Memory B cell (primary cell): ENCODE measurements around the gene VDAC2.
"Not testable (repeated sequence)": the region's sequence is repeated elsewhere in the genome, so short reads cannot be mapped to it uniquely, and the experiment has no call there.

Experiments used
- ATAC-seq: fragments of 150-1000 bp; cut with Tn5 transposase; 2 replicates; pipeline ENCODE4 v1.10.0; 2021; ENCODE audit warnings: low read depth, mild to moderate bottlenecking, moderate library complexity
- DNase-seq, 2 donors: peaks; one replicate each; pipeline ENCODE4 v3.0.0; 2022; ENCODE audit warnings: low spot score in 2 of 2
- H3K27ac Mint-ChIP-seq: one replicate; pipeline ENCODE4 v1.8.0; 2022; ENCODE audit warnings: mild to moderate bottlenecking, moderate library complexity, mixed read lengths
- H3K27me3 Mint-ChIP-seq: one replicate; pipeline ENCODE4 v1.8.0; 2022; ENCODE audit warnings: mixed read lengths
- H3K36me3 Mint-ChIP-seq: one replicate; pipeline ENCODE4 v1.8.0; 2022; ENCODE audit warnings: mild to moderate bottlenecking, mixed read lengths
- H3K4me1 Mint-ChIP-seq: one replicate; pipeline ENCODE4 v1.8.0; 2022; ENCODE audit warnings: mixed read lengths
- H3K4me3 Mint-ChIP-seq: one replicate; pipeline ENCODE4 v1.8.0; 2022; ENCODE audit warnings: mild to moderate bottlenecking, moderate library complexity, mixed read lengths
- H3K9me3 Mint-ChIP-seq: one replicate; pipeline ENCODE4 v1.8.0; 2022; ENCODE audit warnings: mixed read lengths

Gene VDAC2

GRCh38 chr10:75189266-75190096 is 21.1 kb upstream of the VDAC2 start:
- no peak for DNase-seq
- Mint-ChIP-seq H3K4me3 (no peak overlapping the region), H3K27me3 (no peaks in the 10 kb centered on the region), H3K36me3 (peaks cover 7% of the 10 kb centered on the region), H3K27ac (no peak overlapping the region), H3K4me1 (peaks cover 2% of the 10 kb centered on the region), H3K9me3 (no peaks in the 10 kb centered on the region)
- ATAC-seq, result no peak

DNA sequence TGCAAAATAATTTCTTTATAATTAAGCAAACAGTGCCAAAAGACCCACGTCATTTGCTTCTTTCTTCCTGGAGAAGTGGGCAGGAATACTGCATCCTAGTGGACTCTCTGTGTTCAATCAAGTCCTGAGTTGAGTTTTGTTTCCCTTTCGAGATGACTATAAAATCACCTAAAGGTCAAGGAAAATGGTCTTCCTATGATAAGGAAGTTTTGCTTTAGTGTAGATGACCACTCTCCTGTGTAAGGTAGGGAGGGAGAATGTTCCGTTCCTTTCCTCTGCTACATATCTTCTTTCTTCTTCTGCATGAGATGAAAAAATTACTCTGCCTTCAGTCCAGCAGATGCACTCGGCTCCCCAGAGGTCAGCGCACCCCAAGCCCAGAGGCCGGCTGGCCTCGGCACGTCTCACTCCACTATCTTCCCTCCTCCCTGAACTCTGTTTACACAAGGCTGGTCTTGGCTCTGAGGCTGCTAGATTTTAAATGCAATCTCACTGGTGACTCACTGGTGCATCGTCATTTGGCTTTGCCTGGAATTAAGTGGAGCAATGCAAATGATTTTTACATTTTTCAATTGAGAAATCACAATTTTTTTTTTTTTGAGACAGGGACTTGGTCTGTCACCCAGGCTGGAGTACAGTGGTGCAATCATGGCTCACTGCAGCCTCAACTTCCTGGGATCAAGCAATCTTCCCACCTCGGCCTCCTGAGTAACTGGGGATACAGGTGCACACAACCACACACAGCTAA is 18.6 kb upstream of the VDAC2 start:
- Mint-ChIP-seq H3K4me3 (no peak overlapping the region), H3K9me3 (no peaks in the 10 kb centered on the region), H3K36me3 (peaks cover 12% of the 10 kb centered on the region), H3K27me3 (no peaks in the 10 kb centered on the region), H3K4me1 (peaks cover 2% of the 10 kb centered on the region), H3K27ac (no peak overlapping the region)
- ATAC-seq, result no peak
- no peak for DNase-seq

- H3K27ac Mint-ChIP-seq, H3K4me3 Mint-ChIP-seq, H3K27me3 Mint-ChIP-seq, H3K9me3 Mint-ChIP-seq, DNase-seq, ATAC-seq, H3K4me1 Mint-ChIP-seq: not testable (repeated sequence)
- H3K36me3 Mint-ChIP-seq, result peaks cover 12% of the 10 kb centered on the region
Observed at GRCh38 chr10:75194625-75195024, 16.0 kb upstream of the VDAC2 start.

DNA sequence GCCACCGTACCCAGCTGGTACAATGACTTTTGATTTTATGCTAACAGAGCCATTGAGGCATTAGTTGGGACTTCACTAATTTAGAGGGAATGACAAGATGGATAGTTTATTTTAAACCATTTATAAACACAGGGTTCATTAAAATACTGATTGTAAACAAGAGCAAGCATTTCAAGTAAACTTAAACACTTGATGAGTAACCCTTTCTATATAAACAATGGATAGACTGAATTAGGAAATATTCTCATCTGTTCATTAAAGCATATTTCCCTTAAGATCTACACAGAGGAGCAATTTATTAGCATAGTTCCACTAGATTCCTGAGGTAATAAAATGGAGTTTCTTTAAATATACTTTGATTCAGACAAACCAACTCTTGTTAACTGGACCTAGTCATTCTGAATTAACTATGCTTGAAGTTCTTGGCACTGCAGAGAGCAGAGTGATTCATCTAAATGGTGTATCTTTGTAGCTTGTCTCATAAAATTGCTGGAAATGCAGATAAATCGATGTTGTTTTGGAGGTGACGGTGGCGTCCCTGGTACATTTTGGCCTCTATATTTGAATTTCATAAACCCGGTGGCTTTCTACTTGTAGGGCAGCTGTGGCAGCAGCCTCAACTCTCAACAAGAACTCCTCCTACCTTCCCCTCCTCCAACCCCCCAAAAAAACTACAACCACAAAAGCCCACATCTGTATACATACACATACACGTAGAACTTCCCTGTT is 15.4 kb upstream of the VDAC2 start:
- no peaks in the 10 kb centered on the region for H3K9me3 Mint-ChIP-seq
- no peak overlapping the region for H3K27ac Mint-ChIP-seq
- ATAC-seq (no peak), DNase-seq (no peak)
- H3K36me3 Mint-ChIP-seq, result peaks cover 12% of the 10 kb centered on the region
- H3K4me1 Mint-ChIP-seq, result no peaks in the 10 kb centered on the region
- H3K4me3 Mint-ChIP-seq, result no peak overlapping the region
- no peaks in the 10 kb centered on the region for H3K27me3 Mint-ChIP-seq

- no peak for ATAC-seq
- Mint-ChIP-seq H3K9me3 (no peaks in the 10 kb centered on the region), H3K36me3 (peaks cover 12% of the 10 kb centered on the region), H3K27me3 (no peaks in the 10 kb centered on the region), H3K27ac (no peak overlapping the region), H3K4me3 (no peak overlapping the region), H3K4me1 (no peaks in the 10 kb centered on the region)
- no peak for DNase-seq
Observed at GRCh38 chr10:75197066-75197465, 13.5 kb upstream of the VDAC2 start.

GRCh38 chr10:75197906-75198305 is 12.7 kb upstream of the VDAC2 start:
- Mint-ChIP-seq H3K27ac (no peak overlapping the region), H3K36me3 (peaks cover 12% of the 10 kb centered on the region), H3K4me1 (no peaks in the 10 kb centered on the region), H3K4me3 (no peak overlapping the region), H3K27me3 (no peaks in the 10 kb centered on the region), H3K9me3 (no peaks in the 10 kb centered on the region)
- ATAC-seq, result no peak
- no peak for DNase-seq

GRCh38 chr10:75199949-75200348 is 10.6 kb upstream of the VDAC2 start:
- not testable (repeated sequence) for H3K4me3 Mint-ChIP-seq, ATAC-seq, H3K9me3 Mint-ChIP-seq, H3K27ac Mint-ChIP-seq, H3K36me3 Mint-ChIP-seq, H3K4me1 Mint-ChIP-seq, H3K27me3 Mint-ChIP-seq, DNase-seq

- ATAC-seq (no peak), DNase-seq (no peak)
- peaks cover 5% of the 10 kb centered on the region for H3K36me3 Mint-ChIP-seq
- no peaks in the 10 kb centered on the region for H3K27me3 Mint-ChIP-seq
- H3K4me3 Mint-ChIP-seq, result no peak overlapping the region
- H3K4me1 Mint-ChIP-seq, result no peaks in the 10 kb centered on the region
- no peak overlapping the region for H3K27ac Mint-ChIP-seq
- no peaks in the 10 kb centered on the region for H3K9me3 Mint-ChIP-seq
Observed at GRCh38 chr10:75201793-75202307, 8.7 kb upstream of the VDAC2 start.

DNA sequence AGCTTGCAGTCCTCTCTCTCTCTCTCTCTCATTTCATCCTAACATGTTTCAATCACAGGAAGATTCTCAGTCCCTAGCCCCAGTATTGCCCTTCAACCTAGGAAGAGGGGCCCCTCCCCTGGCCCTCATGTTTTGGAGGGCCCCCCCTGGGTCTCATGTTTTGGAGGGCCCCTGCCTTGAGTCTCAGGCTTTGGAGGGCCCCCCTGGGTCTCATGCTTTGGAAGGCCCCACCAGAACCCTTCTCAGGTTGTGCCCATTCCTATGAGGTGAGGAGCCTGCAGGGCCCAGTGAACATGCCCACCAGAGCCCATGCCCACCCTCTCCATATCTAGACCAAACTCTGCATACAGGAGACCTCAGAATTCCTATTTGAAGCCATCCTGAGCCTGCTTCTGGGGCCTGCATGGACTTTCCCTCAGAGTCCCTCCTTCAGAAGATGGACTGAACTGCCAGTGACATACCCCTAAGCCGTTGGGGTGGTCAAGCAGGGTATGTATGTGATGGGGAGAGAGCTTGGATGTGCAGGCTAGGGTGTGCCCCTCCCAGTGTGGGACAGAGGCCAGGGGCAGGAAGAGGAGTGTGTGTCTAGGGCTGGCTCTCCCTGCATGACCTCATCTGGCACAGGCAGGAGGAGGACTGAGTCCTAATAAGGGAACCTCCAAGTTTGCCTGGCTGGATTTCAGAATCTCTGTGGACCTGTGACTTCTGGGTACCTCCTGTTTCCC is 8.1 kb upstream of the VDAC2 start:
- ATAC-seq (no peak), DNase-seq (no peak)
- no peaks in the 10 kb centered on the region for H3K4me1 Mint-ChIP-seq
- no peak overlapping the region for H3K4me3 Mint-ChIP-seq
- H3K27ac Mint-ChIP-seq, result no peak overlapping the region
- H3K9me3 Mint-ChIP-seq, result no peaks in the 10 kb centered on the region
- peaks cover 5% of the 10 kb centered on the region for H3K36me3 Mint-ChIP-seq
- no peaks in the 10 kb centered on the region for H3K27me3 Mint-ChIP-seq

DNA sequence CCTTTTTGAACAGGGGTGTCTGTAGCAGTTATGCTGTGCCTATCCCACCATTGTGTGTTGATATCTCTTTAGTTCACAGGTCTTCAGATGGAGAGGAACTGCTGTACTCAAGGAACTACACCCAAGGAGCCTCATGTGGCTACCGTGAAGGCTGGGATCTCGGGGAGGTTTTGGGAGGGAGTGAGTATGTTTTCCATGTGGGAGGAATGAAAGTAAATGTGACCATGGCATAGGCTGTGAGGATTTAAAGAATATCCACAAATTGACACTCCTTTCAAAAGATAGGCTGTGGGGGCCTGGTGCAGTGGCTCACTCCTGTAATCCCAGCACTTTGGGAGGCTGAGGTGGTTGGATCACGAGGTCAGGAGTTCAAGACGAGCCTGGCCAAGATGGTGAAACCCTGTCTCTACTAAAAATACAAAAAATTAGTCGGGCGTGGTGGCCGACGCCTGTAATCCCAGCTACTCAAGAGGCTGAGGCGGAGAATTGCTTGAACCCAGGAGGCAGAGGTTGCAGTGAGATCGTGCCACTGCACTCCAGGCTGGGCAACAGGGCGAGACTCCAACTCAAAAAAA is 7.5 kb upstream of the VDAC2 start:
- not testable (repeated sequence) for H3K27ac Mint-ChIP-seq, H3K36me3 Mint-ChIP-seq, DNase-seq, H3K27me3 Mint-ChIP-seq, H3K9me3 Mint-ChIP-seq, H3K4me1 Mint-ChIP-seq, H3K4me3 Mint-ChIP-seq, ATAC-seq

DNA sequence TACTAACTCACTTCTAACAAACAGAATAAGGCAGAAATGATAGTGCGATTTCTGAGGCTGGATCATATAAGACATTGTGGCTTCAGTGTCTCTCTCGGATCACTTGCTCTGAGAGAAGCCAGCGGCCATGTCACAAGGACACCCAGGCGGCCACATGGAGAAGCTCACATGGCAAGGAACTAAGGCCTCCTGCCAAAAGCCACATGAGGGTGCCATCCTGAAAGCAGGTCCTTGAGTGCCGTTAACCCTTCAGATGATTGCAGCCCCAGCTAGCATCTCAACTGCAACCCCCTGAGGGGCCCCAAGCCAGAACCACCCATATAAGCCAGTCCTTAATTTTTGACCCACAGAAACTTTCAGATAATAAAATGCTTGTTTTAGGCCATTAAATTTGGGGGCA is 6.9 kb upstream of the VDAC2 start:
- Mint-ChIP-seq H3K9me3 (no peaks in the 10 kb centered on the region), H3K4me1 (no peaks in the 10 kb centered on the region), H3K36me3 (peaks cover 5% of the 10 kb centered on the region), H3K4me3 (no peak overlapping the region), H3K27me3 (no peaks in the 10 kb centered on the region), H3K27ac (no peak overlapping the region)
- ATAC-seq, result no peak
- DNase-seq, result no peak

DNA sequence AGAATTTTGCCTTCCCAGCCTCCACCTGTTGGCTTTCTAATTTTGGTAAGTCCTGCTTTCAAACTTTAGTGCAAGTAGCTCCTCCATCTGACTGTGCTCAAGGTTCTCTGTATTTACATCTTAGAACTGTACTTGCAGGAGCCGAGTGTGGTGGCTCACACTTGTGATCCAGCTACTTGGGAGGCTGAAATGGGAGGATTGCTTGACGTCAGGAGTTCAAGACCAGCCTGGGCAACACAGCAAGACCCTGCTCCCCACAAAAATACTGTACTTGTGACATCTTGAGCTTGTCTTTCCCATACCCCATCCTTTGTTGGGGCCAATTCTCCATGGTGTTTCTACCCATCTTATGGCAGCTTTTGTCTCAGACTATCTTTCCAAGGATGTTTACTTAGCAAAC is 4.7 kb upstream of the VDAC2 start:
- Mint-ChIP-seq H3K27ac (no peak overlapping the region), H3K36me3 (peaks cover 5% of the 10 kb centered on the region), H3K4me3 (no peak overlapping the region), H3K27me3 (no peaks in the 10 kb centered on the region), H3K4me1 (no peaks in the 10 kb centered on the region), H3K9me3 (no peaks in the 10 kb centered on the region)
- ATAC-seq (no peak), DNase-seq (no peak)

DNA sequence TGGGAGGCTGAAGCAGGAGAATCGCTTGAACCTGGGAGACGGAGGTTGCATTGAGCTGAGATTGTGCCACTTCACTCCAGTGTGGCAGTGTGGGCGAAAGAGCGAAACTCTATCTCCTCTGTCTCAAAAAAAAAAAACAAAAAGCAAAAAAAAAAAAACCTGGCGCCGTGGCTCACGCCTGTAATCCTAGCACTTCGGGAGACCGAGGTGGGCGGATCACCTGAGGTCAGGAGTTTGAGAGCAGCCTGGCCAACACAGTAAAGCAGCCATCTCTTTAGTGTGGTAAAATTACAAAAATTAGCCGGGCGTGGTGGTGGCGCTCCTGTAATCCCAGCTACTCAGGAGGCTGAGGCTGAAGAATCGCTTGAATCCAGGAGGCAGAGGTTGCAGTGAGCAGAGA is 4.0 kb upstream of the VDAC2 start:
- ATAC-seq, result not testable (repeated sequence)

More for the DNA sequence above, 4.0 kb upstream of the VDAC2 start:
- not testable (repeated sequence) for H3K27me3 Mint-ChIP-seq, H3K36me3 Mint-ChIP-seq, H3K4me3 Mint-ChIP-seq, H3K9me3 Mint-ChIP-seq, H3K4me1 Mint-ChIP-seq, H3K27ac Mint-ChIP-seq, DNase-seq
